ENCODE results near the gene TAF1B.

The TAF1B gene

DNA sequence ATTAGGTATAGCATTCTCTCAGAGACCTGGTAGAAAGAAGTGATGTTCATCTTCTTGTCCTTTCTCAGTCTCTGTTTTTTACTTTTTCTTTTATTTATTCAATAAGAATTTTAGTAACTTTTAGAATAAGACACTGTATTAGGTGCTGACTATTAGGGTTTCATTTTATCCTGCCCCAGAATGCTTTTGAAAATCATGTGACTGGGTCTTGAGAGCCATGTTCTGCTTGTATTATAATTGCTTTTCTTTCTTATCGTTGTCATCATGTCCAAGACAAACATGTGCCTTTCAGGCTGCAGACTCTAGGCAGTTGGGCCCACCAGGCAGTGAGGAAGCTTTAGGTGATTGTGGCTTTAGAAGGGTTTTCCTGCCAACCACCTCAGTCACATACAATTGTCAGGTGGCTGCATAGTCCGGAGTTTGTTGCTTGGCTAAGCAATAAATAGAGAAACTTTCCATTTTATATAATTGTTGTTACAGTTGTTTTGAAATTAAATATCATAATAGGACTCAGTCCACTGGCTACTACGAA lies 123.3 kb downstream of the TAF1B start:
- DNase-seq (ENCODE audit: low read depth) = no peak

DNA sequence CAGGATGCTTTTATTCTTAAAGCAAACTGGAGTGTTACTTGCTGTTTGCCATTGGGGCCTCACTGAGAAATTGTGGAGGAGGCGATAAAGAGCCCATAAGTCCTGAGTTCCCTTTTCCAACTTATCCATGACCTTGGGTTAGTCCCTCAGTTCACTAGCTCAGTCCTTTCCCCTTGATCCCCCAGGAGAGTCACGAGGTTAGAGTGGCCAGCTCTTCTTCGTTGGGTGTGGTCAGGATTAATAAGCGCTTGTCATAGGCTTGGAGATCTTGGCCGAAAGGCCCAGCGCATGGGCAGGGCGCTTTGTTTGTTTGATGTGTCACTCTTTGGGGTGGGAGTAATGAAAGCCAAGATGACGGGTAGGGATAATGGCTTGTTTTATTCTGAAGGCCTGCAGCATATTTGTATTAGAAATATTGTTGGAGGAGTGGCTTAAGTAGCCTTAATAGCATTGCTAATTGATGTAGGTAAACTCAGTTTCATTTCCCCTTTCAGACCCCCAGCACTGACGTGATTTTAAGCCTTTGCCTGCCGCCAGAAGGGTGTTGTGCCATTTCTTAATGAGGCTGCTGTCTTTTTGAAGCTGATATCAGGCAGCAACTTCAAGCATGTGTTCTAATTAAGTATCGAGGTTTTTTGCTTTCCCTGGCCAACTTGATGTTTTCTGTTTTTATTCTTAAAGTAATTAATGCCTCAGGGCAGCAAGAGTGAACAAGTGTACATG lies 123.9 kb downstream of the TAF1B start:
- DNase-seq (ENCODE audit: low read depth) = no peak

DNA sequence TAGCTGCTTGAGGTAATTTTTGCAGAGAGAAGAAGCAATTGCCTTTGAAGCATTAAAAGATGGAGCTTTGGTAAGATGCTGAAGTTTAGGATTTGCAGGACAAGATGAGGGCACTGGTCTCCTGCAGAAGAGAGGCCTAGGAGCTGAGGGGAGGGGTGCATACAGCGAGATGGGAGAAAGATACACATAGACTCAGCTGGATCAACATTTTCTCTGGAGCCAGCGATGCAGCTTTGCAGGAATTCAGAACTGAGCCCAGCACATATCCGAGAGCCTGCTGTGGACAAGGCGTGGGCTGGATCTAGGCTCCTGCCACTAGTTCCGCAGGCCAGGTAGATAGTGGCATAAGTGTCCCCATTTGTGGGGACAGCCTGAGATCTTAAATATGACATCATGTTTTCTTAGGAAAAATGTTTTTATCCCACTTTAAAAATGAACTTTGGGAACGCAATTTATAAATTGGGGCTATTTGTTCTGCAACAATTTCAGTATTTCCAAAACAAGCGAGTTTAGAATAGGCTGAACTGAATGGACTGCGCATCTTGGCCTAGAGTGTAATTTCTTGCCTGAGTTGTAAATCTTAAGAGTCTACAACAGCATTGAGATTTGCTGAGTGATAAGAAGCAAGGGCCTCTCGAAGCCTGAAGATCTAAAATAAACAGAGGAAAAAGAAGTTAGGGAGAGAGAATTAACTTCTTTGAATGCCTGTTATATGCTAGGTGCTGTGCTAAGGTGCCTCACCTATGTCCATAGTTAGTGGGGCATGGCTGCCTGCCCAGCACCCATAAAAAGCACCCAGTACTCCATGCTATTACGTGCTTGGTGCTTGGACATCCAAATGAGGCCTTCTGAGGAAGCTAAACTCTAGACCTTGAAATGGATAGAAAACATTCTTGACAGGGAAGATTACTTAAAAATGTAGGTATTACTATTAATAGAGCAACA lies 125.6 kb downstream of the TAF1B start:
- no peak for DNase-seq (ENCODE audit: low read depth)

DNA sequence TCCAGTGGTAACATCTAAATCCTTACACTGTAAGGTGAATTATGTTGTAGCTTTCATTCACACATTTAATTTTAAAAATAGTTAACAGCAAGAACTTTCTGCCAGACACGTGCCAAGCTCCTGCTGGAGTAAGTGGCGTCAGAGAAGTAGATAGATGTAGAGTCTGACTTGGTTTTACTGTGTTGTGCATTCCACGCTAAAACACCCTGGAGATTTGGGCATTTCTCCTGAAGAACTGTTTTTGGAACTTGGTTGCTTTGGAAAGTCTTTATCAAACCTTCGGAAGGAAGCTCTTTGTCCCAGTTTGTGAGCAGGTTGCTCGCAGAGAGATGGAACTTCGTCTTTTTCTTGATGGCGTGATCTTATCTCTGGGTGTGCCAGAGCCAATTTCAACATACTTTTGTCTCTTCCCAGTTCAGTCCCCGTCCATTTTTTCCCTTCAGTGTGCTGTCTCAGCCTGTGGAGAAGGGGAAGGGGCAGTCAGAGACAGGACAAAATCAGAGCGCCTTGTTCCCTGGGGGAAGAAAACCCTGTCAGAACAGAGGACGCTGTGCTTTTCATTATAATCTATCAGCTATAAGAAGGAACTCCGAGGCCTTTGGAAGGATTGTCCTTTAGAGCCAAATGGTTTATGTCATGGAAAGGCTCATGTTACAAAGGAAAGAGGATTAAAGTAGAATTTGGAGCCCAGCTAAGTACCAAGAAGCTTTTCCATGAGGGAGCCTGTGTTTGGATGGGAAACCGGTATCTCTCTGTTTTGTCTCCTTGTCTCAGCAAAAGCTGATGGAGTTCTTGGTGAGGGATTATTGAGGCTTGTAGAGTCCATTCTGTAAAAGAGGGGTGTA lies 127.1 kb downstream of the TAF1B start:
- no peak for DNase-seq (ENCODE audit: low read depth)

DNA sequence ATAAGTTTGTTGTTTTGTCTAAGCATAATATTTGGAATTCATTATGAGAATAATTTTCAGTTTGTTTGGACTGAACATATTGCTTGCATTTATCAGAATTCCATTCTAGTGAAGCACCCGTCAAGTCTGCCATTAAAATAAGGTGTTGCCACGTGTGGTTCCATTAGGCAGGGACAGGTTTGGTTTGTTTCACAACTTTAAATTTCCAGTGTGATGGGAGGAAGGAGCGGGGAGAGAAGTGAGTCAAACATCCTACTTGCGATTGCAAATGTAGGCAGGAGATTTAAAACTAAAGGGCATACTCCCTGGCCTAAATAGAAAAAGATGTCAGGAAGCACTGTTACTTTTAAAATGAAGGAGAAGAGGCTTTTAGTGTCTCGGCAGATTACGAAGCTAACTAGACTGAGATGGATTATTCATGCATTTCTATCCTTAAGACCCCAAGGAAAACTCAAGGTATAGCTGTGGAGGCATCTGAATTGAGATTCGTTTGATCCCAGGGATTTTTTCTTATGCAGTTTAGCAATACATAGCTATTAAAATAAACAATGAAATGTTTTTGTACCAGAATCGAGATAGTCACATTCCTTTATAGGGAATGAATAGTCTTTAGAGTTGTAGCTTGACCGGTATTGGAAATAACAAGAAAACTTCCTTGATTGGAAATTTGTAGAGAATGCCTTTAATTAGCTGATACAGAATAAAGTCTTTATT lies 128.0 kb downstream of the TAF1B start:
- DNase-seq (ENCODE audit: low read depth) = no peak

DNA sequence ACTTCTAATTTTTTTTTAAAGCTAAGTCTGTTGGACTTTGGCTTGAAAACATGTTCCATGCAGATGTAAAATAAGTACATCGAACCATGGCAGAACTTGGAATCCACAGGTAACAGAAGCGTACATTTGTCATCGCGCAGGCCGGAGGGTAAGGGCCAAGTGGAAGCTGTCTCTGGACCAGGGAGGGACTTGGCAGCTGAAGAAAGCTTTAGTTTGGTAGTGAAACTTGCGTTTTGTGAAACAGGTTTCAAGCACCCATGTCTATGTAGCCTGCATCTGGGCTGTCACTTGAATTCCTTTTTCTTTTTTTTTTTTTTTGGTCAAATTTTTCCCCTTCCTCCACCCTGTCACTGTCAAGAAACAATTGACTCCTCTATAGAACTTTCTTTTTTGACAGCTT lies 128.6 kb downstream of the TAF1B start:
- DNase-seq (ENCODE audit: low read depth) = no peak

DNA sequence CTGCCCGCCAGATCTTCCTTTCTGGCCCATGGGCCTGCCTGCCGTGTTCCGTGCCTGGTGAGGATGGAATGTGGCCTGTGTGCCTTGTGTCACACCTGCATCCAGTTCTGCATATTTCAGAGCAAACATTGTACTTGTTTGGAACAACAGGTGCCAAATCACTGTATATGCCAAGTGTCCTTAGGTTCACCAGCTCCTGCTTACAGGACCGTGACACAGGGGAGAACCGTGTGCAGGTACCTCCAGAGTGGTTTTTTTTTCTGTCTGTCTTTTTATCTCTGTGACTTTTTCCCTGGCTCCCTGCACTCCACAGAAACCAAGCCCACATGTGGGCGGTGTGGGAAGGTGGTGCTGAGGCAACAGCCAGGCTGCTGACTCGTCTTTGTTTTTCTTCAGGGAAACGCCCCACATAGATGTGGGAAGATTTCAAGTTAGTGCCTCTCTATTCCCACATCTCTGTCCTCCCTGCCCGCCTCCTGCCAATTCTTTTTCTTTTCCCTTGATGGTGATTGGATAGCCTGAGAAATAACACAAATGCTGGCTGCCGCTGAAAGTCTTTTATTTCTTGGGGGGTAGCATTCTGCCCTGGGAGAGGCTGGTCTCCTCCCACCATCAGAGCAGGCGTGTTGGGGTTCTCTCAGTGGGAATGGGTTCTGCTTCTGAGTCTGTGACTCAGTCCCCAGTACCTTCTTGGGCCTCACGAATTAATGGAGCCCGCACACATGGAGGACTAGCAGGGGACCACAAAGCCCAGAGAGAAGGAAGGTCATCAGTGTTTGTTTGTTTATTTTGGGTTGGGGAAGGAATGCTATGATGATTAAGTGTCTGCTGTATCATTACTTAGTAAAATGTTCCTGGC lies 129.6 kb downstream of the TAF1B start:
- DNase-seq (ENCODE audit: low read depth) = no peak

DNA sequence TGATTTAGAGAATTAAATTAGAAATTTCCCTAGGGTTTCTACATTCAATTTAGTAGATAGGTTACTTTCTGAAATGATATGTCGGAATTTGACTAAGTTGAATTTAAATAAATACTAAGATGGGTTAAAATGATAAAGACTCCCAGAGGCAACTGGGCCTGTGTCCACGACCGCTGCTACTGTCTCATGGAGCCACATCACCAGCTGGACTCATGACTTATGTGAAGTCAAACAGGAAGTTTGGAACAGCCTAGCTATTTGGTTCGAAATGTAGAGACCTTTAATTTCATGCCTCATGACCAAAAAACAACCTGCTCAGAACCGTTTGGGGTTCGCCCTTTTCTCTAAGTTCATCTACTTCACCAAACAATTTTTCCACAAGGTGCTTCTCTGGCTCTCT lies 130.4 kb downstream of the TAF1B start:
- DNase-seq (ENCODE audit: low read depth) = no peak

DNA sequence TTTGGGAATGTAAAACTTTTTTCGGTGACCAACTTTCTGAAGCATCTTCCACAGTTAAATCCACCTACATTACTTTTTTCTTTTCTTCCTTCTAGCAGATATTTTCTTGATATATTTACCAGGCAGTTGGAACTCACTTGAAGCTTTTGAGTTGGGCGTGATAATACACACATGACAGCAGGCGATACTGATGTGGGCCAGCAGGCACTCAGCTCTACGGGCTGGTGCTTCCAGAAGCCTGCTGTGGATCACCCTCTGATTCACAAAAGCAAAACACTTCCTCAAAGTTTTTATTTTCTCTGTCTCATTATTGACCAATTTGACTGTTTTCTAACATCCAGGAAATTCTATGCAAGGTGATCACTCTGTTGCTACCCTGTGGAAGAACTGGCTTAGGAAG lies 131.1 kb downstream of the TAF1B start:
- no peak for DNase-seq (ENCODE audit: low read depth)

DNA sequence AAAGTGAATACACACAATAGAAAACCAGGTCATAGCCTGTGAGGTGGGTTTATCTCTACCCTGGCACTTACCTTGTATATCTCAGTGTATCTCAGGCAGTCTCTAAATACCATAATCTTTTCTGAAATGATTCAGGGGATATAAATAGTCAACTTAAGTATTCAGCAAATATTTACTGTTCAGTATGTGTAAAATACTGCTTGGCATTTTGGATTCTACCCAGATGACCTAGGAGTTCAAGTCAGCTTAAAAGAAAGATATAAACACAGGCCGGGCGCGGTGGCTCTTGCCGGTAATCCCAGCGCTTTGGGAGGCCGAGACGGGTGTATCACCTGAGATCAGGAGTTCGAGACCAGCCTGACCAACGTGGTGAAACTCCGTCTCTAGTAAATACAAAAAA lies 132.1 kb downstream of the TAF1B start:
- DNase-seq (ENCODE audit: low read depth) = no peak

DNA sequence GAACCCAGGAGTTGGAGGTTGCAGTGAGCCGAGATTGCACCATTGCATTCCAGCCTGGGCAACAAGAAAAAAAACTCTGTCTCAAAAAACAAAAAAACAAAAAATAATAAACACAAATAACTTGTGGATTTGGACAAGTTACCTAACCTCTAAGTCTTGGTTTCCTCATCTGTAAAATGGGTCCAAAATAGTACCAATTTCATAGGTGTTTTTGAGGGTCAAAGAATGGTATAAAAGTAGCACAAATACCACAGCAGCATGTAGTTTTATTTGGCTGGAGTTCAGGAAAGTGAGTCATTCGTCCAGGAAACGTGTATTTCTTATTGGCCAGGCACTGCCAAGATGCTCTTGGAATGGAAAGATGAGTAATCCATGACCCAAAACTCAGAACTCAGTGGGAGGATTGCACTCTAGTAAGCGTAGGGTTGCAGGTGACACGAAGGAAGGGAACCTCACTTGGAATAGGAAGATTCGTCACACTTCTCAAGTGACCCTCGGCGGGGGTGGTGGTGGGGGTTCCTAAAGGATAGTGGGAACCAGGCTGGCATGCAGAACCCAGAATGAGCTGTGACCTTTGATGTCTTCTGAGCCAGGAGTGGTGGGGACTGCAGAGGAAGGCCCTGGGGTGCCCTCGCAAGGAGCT lies 132.7 kb downstream of the TAF1B start:
- DNase-seq (ENCODE audit: low read depth) = peak; percentile 20

DNA sequence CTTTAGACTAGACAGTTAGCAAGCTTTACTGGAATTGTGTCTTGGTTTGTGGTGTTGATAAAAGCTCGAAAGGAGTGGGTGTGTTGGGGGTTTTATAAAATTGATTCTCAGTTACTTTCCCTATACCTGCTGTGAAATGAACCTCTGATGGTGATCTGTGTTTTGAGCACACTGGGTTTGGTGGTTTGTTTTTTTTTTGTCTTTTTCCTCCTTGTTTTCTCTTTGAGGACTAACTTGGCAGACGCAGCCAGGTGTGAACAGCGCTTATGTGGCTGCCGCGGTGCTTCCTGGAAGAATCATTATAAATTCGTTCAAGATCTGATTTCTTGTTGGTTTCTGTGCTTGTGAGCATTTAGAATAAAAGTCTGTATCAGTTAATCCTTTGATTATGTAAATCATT lies 136.7 kb downstream of the TAF1B start:
- no peak for DNase-seq (ENCODE audit: low read depth)

DNA sequence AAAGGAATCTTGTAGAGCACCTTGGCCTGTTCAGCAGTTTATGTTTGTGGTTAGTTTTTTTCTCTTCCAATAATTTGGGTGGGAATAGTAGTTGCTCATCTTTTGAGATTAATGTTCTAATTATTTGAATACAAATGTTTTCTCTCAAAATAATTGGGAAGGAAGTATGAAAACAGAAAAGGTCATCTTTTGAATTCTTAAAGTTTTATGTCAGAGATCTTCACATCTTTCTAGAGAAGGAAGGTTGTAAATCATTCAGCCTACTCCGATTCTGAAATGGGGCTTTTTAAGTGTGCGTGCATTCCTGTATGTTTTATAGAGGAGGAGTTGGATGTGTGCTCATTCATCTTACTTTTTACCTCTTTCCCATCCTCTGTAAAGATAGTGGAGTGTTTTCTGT lies 137.2 kb downstream of the TAF1B start:
- no peak for DNase-seq (ENCODE audit: low read depth)

DNA sequence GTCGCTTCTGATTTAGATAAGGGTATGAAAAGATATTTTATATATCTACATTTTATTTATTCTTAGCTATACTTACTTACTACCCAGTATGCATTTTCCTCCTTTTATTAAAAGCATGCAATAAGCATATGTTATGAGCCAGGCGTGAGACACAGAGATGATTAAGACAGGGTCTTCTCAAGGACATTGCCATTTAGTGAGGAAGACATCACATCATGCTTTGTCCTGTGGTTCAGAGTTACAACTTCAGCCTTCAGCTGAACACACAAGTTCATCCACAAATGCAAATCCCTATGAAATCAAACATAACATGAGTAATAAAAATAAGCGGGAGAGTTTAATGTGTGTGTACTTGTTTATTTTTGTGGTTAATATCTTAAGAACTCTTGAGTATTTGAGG lies 138.4 kb downstream of the TAF1B start:
- DNase-seq (ENCODE audit: low read depth) = no peak

DNA sequence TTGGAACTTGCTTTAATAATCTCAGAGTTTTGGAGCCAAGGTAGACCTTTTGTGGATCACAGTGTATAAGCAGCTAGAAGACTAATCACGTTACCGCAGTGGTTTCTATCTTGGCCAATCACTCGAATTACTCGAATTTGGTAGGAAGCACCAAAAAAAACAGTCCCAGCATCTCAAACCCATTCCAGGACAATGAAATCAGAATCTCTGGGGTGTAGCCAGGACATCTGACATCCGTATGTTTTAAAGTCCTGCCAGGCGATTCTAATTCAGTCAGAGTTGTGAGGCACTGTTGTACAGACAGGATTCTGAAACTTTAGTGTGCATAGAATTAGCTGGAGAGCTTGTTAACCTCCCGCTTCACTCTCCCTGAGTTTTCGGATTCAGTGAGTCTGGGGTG lies 139.0 kb downstream of the TAF1B start:
- DNase-seq (ENCODE audit: low read depth) = no peak

DNA sequence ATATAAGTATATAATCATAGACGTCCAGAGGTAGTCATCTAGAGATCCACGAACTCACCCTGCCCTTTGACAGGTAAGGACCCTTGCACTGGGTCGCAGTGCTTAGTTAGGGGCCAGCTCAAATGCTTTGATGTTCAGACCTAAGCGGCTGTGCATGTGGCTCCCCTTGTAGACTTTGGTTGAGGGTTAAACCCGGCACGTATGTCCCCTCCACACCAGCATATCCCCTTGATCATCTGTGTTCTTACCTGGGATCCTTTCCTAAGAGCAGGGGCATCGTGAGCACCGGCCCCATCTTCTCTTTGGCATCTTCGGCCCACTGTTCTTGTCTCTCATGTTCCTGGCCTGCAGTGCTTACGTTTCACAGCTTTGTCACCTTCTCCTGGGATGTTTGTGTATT lies 139.6 kb downstream of the TAF1B start:
- DNase-seq (ENCODE audit: low read depth) = no peak

DNA sequence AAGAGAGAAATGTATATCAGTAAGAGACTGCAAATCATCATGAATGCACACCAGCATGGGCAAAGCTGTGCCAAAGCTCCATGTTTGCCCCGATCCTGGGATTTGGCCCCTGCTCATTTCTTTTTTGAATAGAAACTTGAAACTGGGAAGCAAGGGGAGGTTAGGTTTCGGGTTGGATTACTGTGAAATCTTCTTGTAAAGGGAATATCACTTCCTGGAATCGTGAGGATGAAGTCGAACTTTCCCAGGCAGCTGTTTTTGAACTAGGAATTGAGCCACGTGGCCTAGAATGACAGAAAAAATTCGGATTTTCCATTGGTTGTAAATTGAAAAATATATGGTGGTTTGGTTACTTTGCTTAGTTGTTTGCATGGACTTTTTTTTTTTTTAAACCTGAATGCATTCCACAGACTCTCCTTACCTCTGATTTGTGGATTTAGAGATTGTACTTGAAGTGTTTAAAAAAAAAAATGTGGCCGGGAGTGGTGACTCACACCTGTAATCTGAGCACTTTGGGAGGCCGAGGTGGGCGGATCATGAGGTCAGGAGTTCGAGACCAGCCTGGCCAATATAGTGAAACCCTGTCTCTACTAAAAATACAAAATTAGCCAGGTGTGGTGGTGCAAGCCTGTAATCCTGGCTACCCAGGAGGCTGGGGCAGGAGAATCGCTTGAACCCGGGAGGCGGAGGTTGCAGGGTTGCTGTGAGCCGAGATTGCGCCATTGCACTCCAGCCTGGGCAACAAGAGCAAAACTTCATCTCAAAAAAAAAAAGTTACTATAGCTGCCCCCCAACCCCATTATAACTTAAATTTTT lies 140.3 kb downstream of the TAF1B start:
- no peak for DNase-seq (ENCODE audit: low read depth)

Measured in activated T-cell treated with anti-CD3 and anti-CD28 coated beads for 24 hours (primary cell).